Common myeloid progenitor, CD34-positive (primary cell): ENCODE results near the gene ZNF433.

Source experiments
- CTCF ChIA-PET: fragments of 350-600 bp; sonication (Branson Sonifier 250); formaldehyde crosslinking; loops from one replicate; lab custom pipeline; 2021; ENCODE audit warnings: antibody characterized with exemption; lab: Charles Lee
- POLR2A ChIA-PET: fragments of 350-600 bp; sonication (Branson Sonifier 250); formaldehyde crosslinking; loops from one replicate; lab custom pipeline; 2021; ENCODE audit warnings: antibody characterized with exemption; lab: Charles Lee
- DNase-seq, 3 donors: peaks; one replicate each; pipeline versions ENCODE4 v3.0.0 to v3.0.0-alpha.2; 2013
- H3K27ac ChIP-seq, 2 experiments: 1 replicate in 1 of 2; 2 replicates in 1 of 2; pipeline ENCODE4 v1.7.0; 2013; ENCODE audit warnings: inconsistent platforms in 2 of 2, low read length in 2 of 2, mild to moderate bottlenecking in 2 of 2, low read depth in 1 of 2, moderate library complexity in 1 of 2; ENCODE audit not compliant: severe bottlenecking in 2 of 2, insufficient read depth in 1 of 2, poor library complexity in 1 of 2
- H3K27me3 ChIP-seq, 5 experiments: replicated peaks in 2 of 5; 1 replicate in 3 of 5; 2 replicates in 2 of 5; pipeline versions ENCODE4 v1.6.1 to v1.7.0; 2013; ENCODE audit warnings: low read length in 4 of 5, mild to moderate bottlenecking in 2 of 5, moderate library complexity in 2 of 5, inconsistent platforms in 1 of 5; ENCODE audit not compliant: insufficient read depth in 5 of 5, control insufficient read depth in 4 of 5
- H3K36me3 ChIP-seq, 4 experiments: 1 replicate in 2 of 4; 2 replicates in 2 of 4; pipeline versions ENCODE4 v1.6.1 to v1.7.0; 2013; ENCODE audit warnings: low read length in 3 of 4, control low read depth in 1 of 4, mild to moderate bottlenecking in 1 of 4; ENCODE audit not compliant: control insufficient read depth in 4 of 4, insufficient read depth in 4 of 4
- H3K4me1 ChIP-seq, 4 experiments: 1 replicate in 3 of 4; 2 replicates in 1 of 4; pipeline versions ENCODE4 v1.6.1 to v1.7.1; 2013; ENCODE audit warnings: low read length in 3 of 4, mild to moderate bottlenecking in 3 of 4, control low read depth in 1 of 4, inconsistent platforms in 1 of 4, moderate library complexity in 1 of 4; ENCODE audit not compliant: control insufficient read depth in 4 of 4, insufficient read depth in 4 of 4; ENCODE audit errors: control extremely low read depth in 1 of 4
- H3K4me3 ChIP-seq, 7 experiments: 1 replicate in 4 of 7; 2 replicates in 3 of 7; pipeline versions ENCODE4 v1.5.1 to v1.7.0; 2013; ENCODE audit warnings: mild to moderate bottlenecking in 7 of 7, low read length in 6 of 7, moderate library complexity in 6 of 7, inconsistent platforms in 2 of 7, low read depth in 2 of 7, control low read depth in 1 of 7; ENCODE audit not compliant: insufficient read depth in 4 of 7, control insufficient read depth in 1 of 7; ENCODE audit errors: extremely low read depth in 1 of 7
- H3K9me3 ChIP-seq, 5 experiments: 1 replicate in 4 of 5; 2 replicates in 1 of 5; pipeline versions ENCODE4 v1.6.1 to v1.7.1; 2013; ENCODE audit warnings: low read length in 4 of 5, mild to moderate bottlenecking in 2 of 5, inconsistent platforms in 1 of 5, low read depth in 1 of 5, moderate library complexity in 1 of 5; ENCODE audit not compliant: control insufficient read depth in 4 of 5, insufficient read depth in 2 of 5; ENCODE audit errors: control extremely low read depth in 1 of 5
- WGBS: methylation state at CpG from one replicate; pipeline ENCODE4 v1.1.5; 2013; ENCODE audit not compliant: insufficient coverage; 5-methylcytosine and 5-hydroxymethylcytosine counted together

Gene ZNF433

DNA sequence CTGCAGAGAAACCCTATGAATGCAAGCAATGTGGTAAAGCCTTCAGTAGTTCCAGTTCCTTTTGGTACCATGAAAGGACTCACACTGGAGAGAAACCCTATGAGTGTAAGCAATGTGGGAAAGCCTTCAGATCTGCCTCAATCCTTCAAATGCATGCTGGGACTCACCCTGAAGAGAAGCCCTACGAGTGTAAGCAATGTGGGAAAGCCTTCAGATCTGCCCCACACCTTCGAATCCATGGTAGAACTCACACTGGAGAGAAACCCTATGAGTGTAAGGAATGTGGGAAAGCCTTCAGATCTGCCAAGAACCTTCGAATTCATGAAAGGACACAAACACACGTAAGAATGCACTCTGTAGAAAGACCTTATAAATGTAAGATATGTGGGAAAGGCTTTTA lies 56.0 kb downstream of the ZNF433 start:
- ChIA-PET CTCF (interaction anchor here (1.5 kb wide), 1 partner anchor 16 kb away, joined by 4 read pairs; no protein-coding TSS in a partner anchor), POLR2A (no interaction called here)
- Histone ChIP-seq H3K27me3 (no peaks in the 10 kb centered on the region), H3K9me3 (peaks cover 13 to 81% (median 73%) of the 10 kb centered on the region in 5 experiments), H3K27ac (no peak overlapping the region), H3K4me1 (no peaks in the 10 kb centered on the region), H3K4me3 (peak overlapping the region in 2 of 7 experiments; percentile 1 to 45), H3K36me3 (peaks cover 10 to 41% (median 19%) of the 10 kb centered on the region in 4 experiments)
- no peak for DNase-seq
- 95% methylated on average over 3 of the region's 4 CpGs for WGBS

DNA sequence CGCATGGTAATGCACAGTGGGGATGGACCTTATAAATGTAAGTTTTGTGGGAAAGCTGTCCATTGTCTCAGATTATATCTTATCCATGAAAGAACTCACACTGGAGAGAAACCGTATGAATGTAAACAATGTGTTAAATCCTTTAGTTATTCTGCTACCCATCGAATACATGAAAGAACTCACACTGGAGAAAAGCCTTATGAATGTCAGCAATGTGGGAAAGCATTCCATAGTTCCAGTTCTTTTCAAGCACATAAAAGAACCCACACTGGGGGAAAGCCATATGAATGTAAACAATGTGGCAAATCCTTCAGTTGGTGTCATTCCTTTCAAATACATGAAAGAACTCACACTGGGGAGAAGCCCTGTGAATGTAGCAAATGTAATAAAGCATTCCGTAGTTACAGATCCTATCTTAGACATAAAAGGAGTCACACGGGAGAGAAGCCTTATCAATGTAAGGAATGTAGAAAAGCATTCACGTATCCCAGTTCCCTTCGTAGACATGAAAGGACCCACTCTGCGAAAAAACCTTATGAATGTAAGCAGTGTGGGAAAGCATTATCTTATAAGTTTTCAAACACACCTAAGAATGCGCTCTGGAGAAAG lies 56.9 kb downstream of the ZNF433 start:
- H3K27ac ChIP-seq, result no peak overlapping the region
- no peaks in the 10 kb centered on the region for H3K4me1 ChIP-seq
- no peak for DNase-seq
- ChIA-PET POLR2A (no interaction called here), CTCF (no interaction called here)
- WGBS, result 100% methylated on average over 1 of the region's 9 CpGs
- no peak overlapping the region for H3K4me3 ChIP-seq
- H3K9me3 ChIP-seq, result peaks cover 13 to 85% (median 74%) of the 10 kb centered on the region in 5 experiments
- H3K27me3 ChIP-seq, result no peaks in the 10 kb centered on the region
- H3K36me3 ChIP-seq, result peaks cover 10 to 41% (median 19%) of the 10 kb centered on the region in 4 experiments

DNA sequence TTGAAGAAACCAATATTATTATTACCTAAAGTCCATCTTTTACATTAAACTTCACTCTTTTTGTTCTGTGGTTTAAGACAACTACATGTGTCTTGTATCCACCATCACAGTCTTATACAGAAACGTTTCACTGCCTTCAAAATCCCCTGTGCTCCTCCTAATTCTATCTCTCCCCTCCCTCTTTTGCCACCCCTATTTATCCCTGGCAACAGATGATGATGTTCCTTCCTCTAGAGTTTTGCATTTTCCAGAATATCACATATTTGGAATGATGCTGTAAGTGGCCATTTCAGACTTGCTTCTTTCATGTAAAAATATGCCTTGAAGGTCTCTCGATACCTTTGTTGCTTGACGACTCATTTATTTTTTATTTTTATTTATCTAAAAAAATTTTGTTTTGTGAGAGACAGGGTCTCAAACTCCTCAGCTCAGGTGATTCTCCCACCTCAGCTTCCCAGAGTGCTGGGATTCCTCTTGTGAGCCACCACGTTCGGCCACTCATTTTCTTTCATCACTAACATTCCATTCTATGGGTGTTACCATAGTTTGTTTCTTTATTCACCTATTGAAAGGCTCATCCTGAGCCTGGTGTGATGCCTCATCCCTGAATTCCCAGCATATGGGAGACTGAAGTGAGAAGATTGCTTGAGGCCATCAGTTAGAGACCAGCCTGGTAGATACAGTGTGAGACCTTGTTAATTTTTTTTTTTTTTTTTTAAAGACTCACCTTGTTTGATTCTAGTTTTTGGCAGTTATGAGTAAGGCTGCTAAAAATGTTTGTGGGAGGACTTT lies 62.3 kb downstream of the ZNF433 start:
- H3K4me3 ChIP-seq, result no peak overlapping the region
- H3K27ac ChIP-seq, result no peak overlapping the region
- POLR2A ChIA-PET, result no interaction called here
- no peaks in the 10 kb centered on the region for H3K27me3 ChIP-seq
- peaks cover 6 to 41% (median 15%) of the 10 kb centered on the region in 4 experiments for H3K36me3 ChIP-seq
- H3K4me1 ChIP-seq, result no peaks in the 10 kb centered on the region
- DNase-seq, result no peak
- peaks cover 10 to 52% (median 27%) of the 10 kb centered on the region in 5 experiments for H3K9me3 ChIP-seq
- 80% methylated on average over 1 of the region's 5 CpGs for WGBS
- CTCF ChIA-PET, result no interaction called here

- 88% methylated on average over 1 of the region's 2 CpGs for WGBS
- POLR2A ChIA-PET, result interaction anchor here (0.7 kb wide), 1 partner anchor 16 kb away, joined by 5 read pairs; no protein-coding TSS in a partner anchor
- H3K27me3 ChIP-seq, result no peaks in the 10 kb centered on the region
- CTCF ChIA-PET, result interaction anchor here (0.7 kb wide), 1 partner anchor 170 kb away, joined by 4 read pairs; no protein-coding TSS in a partner anchor
- H3K4me1 ChIP-seq, result peaks cover 0 to 4% (median 1%) of the 10 kb centered on the region in 4 experiments
- H3K9me3 ChIP-seq, result peaks cover 1 to 33% (median 10%) of the 10 kb centered on the region in 5 experiments
- no peak overlapping the region for H3K4me3 ChIP-seq
- H3K36me3 ChIP-seq, result peaks cover 1 to 21% (median 6%) of the 10 kb centered on the region in 4 experiments
- DNase-seq, result no peak
- no peak overlapping the region for H3K27ac ChIP-seq
Observed at GRCh38 chr19:11971041-11971440, 64.4 kb downstream of the ZNF433 start.

DNA sequence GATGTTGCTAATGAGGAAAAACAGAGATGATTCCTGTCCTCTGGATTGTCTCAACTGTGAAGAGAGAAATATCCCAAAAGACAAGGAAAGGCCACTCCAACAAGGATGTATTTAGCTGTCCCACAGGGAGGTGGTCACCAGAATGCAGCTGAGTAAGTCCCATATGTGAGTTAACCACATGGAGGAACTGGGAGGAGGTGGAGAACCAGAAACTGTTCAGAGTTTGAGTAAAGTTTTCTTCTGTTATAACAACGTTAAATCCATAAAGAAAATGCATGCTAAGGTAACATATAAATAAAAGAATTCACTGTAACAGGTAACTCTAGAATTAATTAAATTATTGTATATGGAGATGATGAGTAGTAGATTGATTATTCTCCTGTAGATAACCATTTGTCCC lies 65.3 kb downstream of the ZNF433 start:
- Histone ChIP-seq H3K4me3 (no peak overlapping the region), H3K4me1 (peaks cover 0 to 11% (median 8%) of the 10 kb centered on the region in 4 experiments), H3K9me3 (peaks cover 0 to 26% (median 7%) of the 10 kb centered on the region in 5 experiments), H3K36me3 (peaks cover 0 to 18% (median 3%) of the 10 kb centered on the region in 4 experiments), H3K27ac (no peak overlapping the region), H3K27me3 (no peaks in the 10 kb centered on the region)
- ChIA-PET POLR2A (no interaction called here), CTCF (no interaction called here)
- WGBS, result no CpG with 5 or more reads among the region's 1 CpG
- DNase-seq, result no peak

DNA sequence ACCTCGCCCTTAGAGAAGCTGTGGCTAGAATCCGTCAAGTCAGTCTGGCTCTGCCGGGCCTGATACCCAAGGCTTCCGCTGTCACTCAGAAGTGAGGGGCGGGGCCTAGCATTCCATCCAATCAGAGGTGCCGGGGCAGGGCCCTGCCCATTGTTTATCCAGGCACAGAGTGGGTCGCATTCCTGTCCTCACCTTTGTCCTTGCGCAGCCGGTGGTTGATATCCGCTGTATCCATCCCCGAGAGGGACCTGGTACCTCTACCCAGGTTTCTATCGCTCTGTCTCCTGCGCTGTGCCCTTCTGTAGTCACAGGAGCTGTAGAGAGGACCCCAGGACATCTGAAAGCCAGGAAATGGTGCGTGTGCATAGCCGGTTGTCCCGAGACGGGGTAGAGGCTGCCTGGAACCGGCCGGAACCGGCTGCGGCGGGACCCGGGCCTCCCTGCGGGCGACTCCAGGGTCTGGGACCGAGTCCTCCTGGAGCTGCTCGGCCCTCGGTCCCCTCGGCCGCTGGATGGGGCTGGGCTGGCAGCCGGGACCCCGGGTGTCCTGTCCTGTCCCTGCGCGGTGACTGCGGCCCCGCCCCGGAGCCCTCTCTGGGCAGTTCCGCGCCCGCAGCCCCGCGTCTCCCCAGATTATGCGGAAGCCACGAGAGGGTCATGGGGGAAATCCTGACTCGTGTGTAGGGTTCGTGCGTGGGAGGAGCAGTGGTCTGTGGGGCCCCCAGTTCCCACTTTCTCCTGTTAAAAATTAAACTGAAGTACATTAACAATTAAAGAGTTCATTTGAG lies 70.4 kb downstream of the ZNF433 start, which contains the start of gene ZNF763:
Gene ZNF763 (plus strand): TSS at position 183 of the 788 bp plus-strand sequence. CDS start 169 bp downstream, at position 352.
- Histone ChIP-seq H3K27me3 (no peaks in the 10 kb centered on the region), H3K4me1 (peaks cover 0 to 22% (median 18%) of the 10 kb centered on the region in 4 experiments), H3K9me3 (no peaks in the 10 kb centered on the region), H3K4me3 (peak within 1 kb of the TSS; percentile 73 to 100 (median 94)), H3K27ac (peak within 1 kb of the TSS; percentile 83 to 91), H3K36me3 (peaks cover 0 to 8% (median 2%) of the 10 kb centered on the region in 4 experiments)
- under 1% methylated on average over 31 of the region's 47 CpGs for WGBS
- ChIA-PET POLR2A (interaction anchor here (0.6 to 2.5 kb wide), 5 partner anchors 22 to 175 kb away, joined by 3 to 22 read pairs (median 3); partner anchors contain the start of genes ZNF20 and ZNF700), CTCF (interaction anchor here (0.9 to 5.1 kb wide), 6 partner anchors 10 to 176 kb away, joined by 3 to 47 read pairs (median 18); partner anchors contain the start of genes ZNF491 and ZNF700)
- DNase-seq, result peak; percentile 91 to 96 (median 96)
